Endodermal cell (in vitro differentiated cells): ENCODE measurements around the gene MPHOSPH6. TPM values are rescaled to one million over a fixed set of nuclear protein-coding genes. Genes with fewer than 3 reads are reported as not detected.

Experiments
- DNase-seq: peaks from one replicate; pipeline ENCODE4 v3.0.0-alpha.2; 2017
- H3K27ac ChIP-seq: 2 replicates; pipeline ENCODE4 v1.5.1; 2013; ENCODE audit warnings: mild to moderate bottlenecking, low read depth, low read length, moderate library complexity
- H3K27me3 ChIP-seq: 2 replicates; pipeline ENCODE4 v1.6.1; 2013; ENCODE audit warnings: mild to moderate bottlenecking, low read length, moderate library complexity; ENCODE audit not compliant: insufficient read depth, control insufficient read depth, poor library complexity, severe bottlenecking
- H3K36me3 ChIP-seq: 2 replicates; pipeline ENCODE4 v1.7.0; 2013; ENCODE audit warnings: mild to moderate bottlenecking, low read length, moderate library complexity; ENCODE audit not compliant: control insufficient read depth, insufficient read depth
- H3K4me1 ChIP-seq: one replicate; pipeline ENCODE4 v1.7.0; 2013; ENCODE audit warnings: low read length; ENCODE audit not compliant: control insufficient read depth, insufficient read depth
- H3K4me3 ChIP-seq: 2 replicates; pipeline ENCODE4 v1.5.1; 2013; ENCODE audit warnings: mild to moderate bottlenecking, low read length, moderate library complexity
- H3K9ac ChIP-seq: 2 replicates; pipeline ENCODE4 v1.6.1; 2013; ENCODE audit warnings: mild to moderate bottlenecking, low read length, moderate library complexity; ENCODE audit not compliant: poor library complexity, severe bottlenecking; ENCODE audit errors: extremely low read depth
- H3K9me3 ChIP-seq: 2 replicates; pipeline ENCODE4 v1.6.1; 2013; ENCODE audit warnings: mild to moderate bottlenecking, low read length, moderate library complexity; ENCODE audit not compliant: control insufficient read depth
- H3K27ac Mint-ChIP-seq: 2 replicates; pipeline ENCODE4 v1.8.0; 2020; ENCODE audit warnings: mixed read lengths
- H3K27me3 Mint-ChIP-seq: 2 replicates; pipeline ENCODE4 v1.8.0; 2021; ENCODE audit warnings: mild to moderate bottlenecking, mixed read lengths; ENCODE audit not compliant: insufficient read depth
- H3K36me3 Mint-ChIP-seq: 2 replicates; pipeline ENCODE4 v1.8.0; 2020; ENCODE audit warnings: low read depth, mixed read lengths
- H3K4me1 Mint-ChIP-seq: 2 replicates; pipeline ENCODE4 v1.8.0; 2020; ENCODE audit warnings: mixed read lengths
- H3K4me3 Mint-ChIP-seq: 2 replicates; pipeline ENCODE4 v1.8.0; 2020; ENCODE audit warnings: mild to moderate bottlenecking, moderate library complexity, mixed read lengths
- H3K9me3 Mint-ChIP-seq: 2 replicates; pipeline ENCODE4 v1.8.0; 2020; ENCODE audit warnings: mild to moderate bottlenecking, mixed read lengths
- CTCF ChIP-seq: fragments of 200-600 bp; sonication (generic); conservative IDR thresholded peaks from 2 replicates; pipeline ENCODE4 v1.5.0; 2021; ENCODE audit warnings: antibody characterized with exemption, mild to moderate bottlenecking
- WGBS, 2 experiments: methylation state at CpG; one replicate each; pipeline versions ENCODE4 v1.1.5 to v1.1.7; 2013; ENCODE audit warnings: missing lambda C conversion rate in 2 of 2, mixed read lengths in 1 of 2; ENCODE audit not compliant: insufficient coverage in 1 of 2, insufficient read length in 1 of 2; 5-methylcytosine and 5-hydroxymethylcytosine counted together
- total RNA-seq, 2 donors: library from RNA; stranded (reverse); fragmentation: NEBNext Ultra II Directional in 1 of 2; extraction: Animal tissue kit (Norgen Biotek cat#: 25700) in 1 of 2; gene quantifications; 2 replicates in 1 of 2; 3 replicates in 1 of 2; pipeline ENCODE4 v1.2.1, GENCODE V29; 2021

MPHOSPH6 gene
- total RNA-seq, 2 donors from 2014 or later = 38.6 to 39.1 TPM

- Mint-ChIP-seq H3K9me3 (peaks cover 4% of the 10 kb centered on the region), H3K27me3 (no peaks in the 10 kb centered on the region), H3K4me1 (peaks cover 12% of the 10 kb centered on the region), H3K27ac (peak overlapping the region; percentile 4), H3K36me3 (peaks cover 62% of the 10 kb centered on the region), H3K4me3 (no peak overlapping the region)
- Histone ChIP-seq H3K27ac (no peak overlapping the region), H3K9ac (no peak overlapping the region), H3K9me3 (peaks cover 10% of the 10 kb centered on the region), H3K4me1 (peaks cover 7% of the 10 kb centered on the region), H3K27me3 (no peaks in the 10 kb centered on the region), H3K4me3 (no peak overlapping the region), H3K36me3 (peaks cover 84% of the 10 kb centered on the region)
- DNase-seq = no peak
- WGBS, 2 experiments = 92 to 93% methylated on average over 4 to 7 of the region's 8 CpGs
- no peak for TF ChIP-seq CTCF
Measured at GRCh38 chr16:82152641-82153112, 17.3 kb downstream of the MPHOSPH6 start.

GRCh38 chr16:82152196-82152595, 17.8 kb downstream of the MPHOSPH6 start:
- Histone ChIP-seq H3K36me3 (peaks cover 84% of the 10 kb centered on the region), H3K4me3 (no peak overlapping the region), H3K27ac (no peak overlapping the region), H3K9ac (no peak overlapping the region), H3K4me1 (peaks cover 7% of the 10 kb centered on the region), H3K9me3 (peaks cover 10% of the 10 kb centered on the region), H3K27me3 (no peaks in the 10 kb centered on the region)
- DNase-seq = no peak
- Mint-ChIP-seq H3K9me3 (peaks cover 4% of the 10 kb centered on the region), H3K27me3 (no peaks in the 10 kb centered on the region), H3K27ac (peak overlapping the region; percentile 4), H3K36me3 (peaks cover 62% of the 10 kb centered on the region), H3K4me3 (no peak overlapping the region), H3K4me1 (peaks cover 12% of the 10 kb centered on the region)
- WGBS, 2 experiments = 90 to 91% methylated on average over 2 of the region's 2 CpGs
- no peak for TF ChIP-seq CTCF

GRCh38 chr16:82150549-82150948, 19.5 kb downstream of the MPHOSPH6 start:
- Mint-ChIP-seq H3K27me3 (no peaks in the 10 kb centered on the region), H3K27ac (no peak overlapping the region), H3K4me1 (peaks cover 12% of the 10 kb centered on the region), H3K4me3 (no peak overlapping the region), H3K9me3 (peaks cover 7% of the 10 kb centered on the region), H3K36me3 (peaks cover 67% of the 10 kb centered on the region)
- TF ChIP-seq CTCF = no peak
- Histone ChIP-seq H3K36me3 (peaks cover 87% of the 10 kb centered on the region), H3K9me3 (peaks cover 13% of the 10 kb centered on the region), H3K9ac (no peak overlapping the region), H3K27ac (no peak overlapping the region), H3K27me3 (no peaks in the 10 kb centered on the region), H3K4me1 (peaks cover 7% of the 10 kb centered on the region), H3K4me3 (no peak overlapping the region)
- no peak for DNase-seq
- 100% methylated on average over 1 of the region's 1 CpG; no CpG with 5 or more reads in 1 of the 2 experiments for WGBS, 2 experiments
